C4-2B (cell line): Measurements from ENCODE around the gene VAV3.

Source experiments
- CTCF ChIP-seq: fragments of 450-650 bp; conservative IDR thresholded peaks from 2 replicates; pipeline ENCODE4 v1.5.1; 2017; ENCODE audit warnings: mild to moderate bottlenecking
- ZFX ChIP-seq: fragments of 450-650 bp; IDR thresholded peaks from 2 replicates; pipeline ENCODE4 v1.6.1; 2017

GRCh38 chr1:107899655-107900054 lies 65.3 kb downstream of the VAV3 start:
- TF ChIP-seq CTCF (no peak), ZFX (no peak)
